Measurements from ENCODE around the gene PDIK1L. TPM values are rescaled to one million over a fixed set of nuclear protein-coding genes. Genes with fewer than 3 reads are reported as not detected.

The PDIK1L gene
- total and polyA plus RNA-seq, 9 of the 15 experiments (the other 6 are each of a cell fraction or from before 2014, with no cell fraction given): 12.8 to 30.2 (median 21.5) TPM

GRCh38 chr1:26125946-26126320 lies 14.3 kb downstream of the PDIK1L start (continued):
- TF ChIP-seq, protein P1, sequence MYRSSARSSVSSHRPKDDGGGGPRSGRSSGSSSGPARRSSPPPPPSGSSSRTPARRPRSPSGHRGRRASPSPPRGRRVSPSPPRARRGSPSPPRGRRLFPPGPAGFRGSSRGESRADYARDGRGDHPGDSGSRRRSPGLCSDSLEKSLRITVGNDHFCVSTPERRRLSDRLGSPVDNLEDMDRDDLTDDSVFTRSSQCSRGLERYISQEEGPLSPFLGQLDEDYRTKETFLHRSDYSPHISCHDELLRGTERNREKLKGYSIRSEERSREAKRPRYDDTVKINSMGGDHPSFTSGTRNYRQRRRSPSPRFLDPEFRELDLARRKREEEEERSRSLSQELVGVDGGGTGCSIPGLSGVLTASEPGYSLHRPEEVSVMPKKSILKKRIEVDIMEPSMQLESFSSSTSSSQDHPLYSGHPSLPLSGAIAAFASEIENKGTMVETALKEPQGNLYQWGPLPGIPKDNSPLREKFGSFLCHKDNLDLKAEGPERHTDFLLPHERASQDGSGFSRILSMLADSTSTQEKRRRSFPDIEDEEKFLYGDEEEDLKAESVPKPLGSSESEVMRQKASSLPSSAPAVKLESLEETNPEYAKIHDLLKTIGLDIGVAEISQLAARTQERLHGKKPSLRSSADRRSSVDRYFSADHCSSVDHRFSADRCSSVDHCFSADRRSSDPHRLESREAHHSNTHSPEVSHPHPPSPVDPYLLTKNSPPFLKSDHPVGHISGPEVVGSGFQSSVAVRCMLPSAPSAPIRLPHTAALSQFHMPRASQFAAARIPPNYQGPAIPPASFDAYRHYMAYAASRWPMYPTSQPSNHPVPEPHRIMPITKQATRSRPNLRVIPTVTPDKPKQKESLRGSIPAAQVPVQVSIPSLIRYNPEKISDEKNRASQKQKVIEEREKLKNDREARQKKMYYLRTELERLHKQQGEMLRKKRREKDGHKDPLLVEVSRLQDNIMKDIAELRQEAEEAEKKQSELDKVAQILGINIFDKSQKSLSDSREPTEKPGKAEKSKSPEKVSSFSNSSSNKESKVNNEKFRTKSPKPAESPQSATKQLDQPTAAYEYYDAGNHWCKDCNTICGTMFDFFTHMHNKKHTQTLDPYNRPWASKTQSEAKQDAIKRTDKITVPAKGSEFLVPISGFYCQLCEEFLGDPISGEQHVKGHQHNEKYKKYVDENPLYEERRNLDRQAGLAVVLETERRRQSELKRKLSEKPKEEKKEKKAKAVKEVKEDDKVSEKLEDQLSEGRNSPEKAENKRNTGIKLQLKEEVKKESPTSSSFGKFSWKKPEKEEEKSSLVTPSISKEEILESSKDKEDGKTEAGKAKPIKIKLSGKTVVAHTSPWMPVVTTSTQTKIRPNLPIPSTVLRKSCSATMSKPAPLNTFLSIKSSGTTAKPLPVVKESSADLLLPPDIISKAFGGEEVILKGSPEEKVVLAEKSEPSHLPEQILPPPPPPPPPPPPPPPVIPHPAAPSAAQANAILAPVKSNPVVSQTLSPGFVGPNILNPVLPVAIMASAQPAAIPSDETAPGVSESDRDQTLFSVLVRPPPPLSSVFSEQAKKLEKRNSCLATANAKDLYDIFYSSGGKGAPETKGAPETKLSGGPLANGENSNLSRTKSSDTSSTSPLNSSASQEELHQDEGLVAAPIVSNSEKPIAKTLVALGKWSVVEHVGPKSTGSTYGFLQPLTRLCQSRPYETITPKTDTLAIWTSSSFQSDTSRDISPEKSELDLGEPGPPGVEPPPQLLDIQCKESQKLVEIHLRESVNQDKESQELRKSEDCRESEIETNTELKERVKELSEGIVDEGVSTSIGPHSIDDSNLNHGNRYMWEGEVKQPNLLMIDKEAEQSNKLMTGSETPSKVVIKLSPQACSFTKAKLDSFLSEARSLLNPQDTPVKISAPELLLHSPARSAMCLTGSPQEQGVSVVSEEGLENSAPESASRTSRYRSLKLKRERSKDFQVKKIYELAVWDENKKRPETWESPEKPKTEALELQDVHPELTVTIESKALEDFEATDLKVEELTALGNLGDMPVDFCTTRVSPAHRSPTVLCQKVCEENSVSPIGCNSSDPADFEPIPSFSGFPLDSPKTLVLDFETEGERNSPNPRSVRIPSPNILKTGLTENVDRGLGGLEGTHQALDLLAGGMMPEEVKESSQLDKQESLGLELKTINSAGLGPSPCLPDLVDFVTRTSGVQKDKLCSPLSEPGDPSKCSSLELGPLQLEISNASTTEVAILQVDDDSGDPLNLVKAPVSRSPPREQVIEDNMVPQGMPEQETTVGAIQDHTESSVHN (IDR thresholded peaks at IDR 0.05; ENCODE audit: borderline replicate concordance in 1 of 2, low read depth in 1 of 2): 0 out of 4 replicates have a peak, but pooled peaks of 1 of the 2 experiments have one; percentile 53
- peak; percentile 50 for TF ChIP-seq NR0B1 (IDR thresholded peaks at IDR 0.05; ENCODE audit: partially characterized antibody)
- TF ChIP-seq CBFB (CRISPR knock-in tag; IDR thresholded peaks at IDR 0.05): no peak
- TF ChIP-seq, protein P2, sequence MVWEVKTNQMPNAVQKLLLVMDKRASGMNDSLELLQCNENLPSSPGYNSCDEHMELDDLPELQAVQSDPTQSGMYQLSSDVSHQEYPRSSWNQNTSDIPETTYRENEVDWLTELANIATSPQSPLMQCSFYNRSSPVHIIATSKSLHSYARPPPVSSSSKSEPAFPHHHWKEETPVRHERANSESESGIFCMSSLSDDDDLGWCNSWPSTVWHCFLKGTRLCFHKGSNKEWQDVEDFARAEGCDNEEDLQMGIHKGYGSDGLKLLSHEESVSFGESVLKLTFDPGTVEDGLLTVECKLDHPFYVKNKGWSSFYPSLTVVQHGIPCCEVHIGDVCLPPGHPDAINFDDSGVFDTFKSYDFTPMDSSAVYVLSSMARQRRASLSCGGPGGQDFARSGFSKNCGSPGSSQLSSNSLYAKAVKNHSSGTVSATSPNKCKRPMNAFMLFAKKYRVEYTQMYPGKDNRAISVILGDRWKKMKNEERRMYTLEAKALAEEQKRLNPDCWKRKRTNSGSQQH (CRISPR knock-in tag; IDR thresholded peaks at IDR 0.05): 0 out of 2 replicates have a peak, but pooled peaks have one; percentile 45
- no peak for TF ChIP-seq MAFK (IDR thresholded peaks at IDR 0.05; ENCODE audit: low read length)
- peak; percentile 23; the same call in 1 of the 2 replicates for TF ChIP-seq ZNF589 (CRISPR knock-in tag; IDR thresholded peaks at IDR 0.05; ENCODE audit: low read depth)
- TF ChIP-seq SUPT5H (IDR thresholded peaks at IDR 0.05): no peak
- 0 out of 2 replicates have a peak, but pooled peaks have one; percentile 40 for TF ChIP-seq ZNF174 (CRISPR knock-in tag; IDR thresholded peaks at IDR 0.05)
- TF ChIP-seq, protein P3, sequence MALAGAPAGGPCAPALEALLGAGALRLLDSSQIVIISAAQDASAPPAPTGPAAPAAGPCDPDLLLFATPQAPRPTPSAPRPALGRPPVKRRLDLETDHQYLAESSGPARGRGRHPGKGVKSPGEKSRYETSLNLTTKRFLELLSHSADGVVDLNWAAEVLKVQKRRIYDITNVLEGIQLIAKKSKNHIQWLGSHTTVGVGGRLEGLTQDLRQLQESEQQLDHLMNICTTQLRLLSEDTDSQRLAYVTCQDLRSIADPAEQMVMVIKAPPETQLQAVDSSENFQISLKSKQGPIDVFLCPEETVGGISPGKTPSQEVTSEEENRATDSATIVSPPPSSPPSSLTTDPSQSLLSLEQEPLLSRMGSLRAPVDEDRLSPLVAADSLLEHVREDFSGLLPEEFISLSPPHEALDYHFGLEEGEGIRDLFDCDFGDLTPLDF (CRISPR knock-in tag; IDR thresholded peaks at IDR 0.05): 0 out of 2 replicates have a peak, but pooled peaks have one; percentile 2
- TF ChIP-seq DDX20 (tag; IDR thresholded peaks at IDR 0.05; ENCODE audit: low read depth): peak; percentile 57; the same call in 1 of the 2 replicates
- TF ChIP-seq ZNF175 (CRISPR knock-in tag; IDR thresholded peaks at IDR 0.05; ENCODE audit: low read depth): no peak
- TF ChIP-seq, protein P4, sequence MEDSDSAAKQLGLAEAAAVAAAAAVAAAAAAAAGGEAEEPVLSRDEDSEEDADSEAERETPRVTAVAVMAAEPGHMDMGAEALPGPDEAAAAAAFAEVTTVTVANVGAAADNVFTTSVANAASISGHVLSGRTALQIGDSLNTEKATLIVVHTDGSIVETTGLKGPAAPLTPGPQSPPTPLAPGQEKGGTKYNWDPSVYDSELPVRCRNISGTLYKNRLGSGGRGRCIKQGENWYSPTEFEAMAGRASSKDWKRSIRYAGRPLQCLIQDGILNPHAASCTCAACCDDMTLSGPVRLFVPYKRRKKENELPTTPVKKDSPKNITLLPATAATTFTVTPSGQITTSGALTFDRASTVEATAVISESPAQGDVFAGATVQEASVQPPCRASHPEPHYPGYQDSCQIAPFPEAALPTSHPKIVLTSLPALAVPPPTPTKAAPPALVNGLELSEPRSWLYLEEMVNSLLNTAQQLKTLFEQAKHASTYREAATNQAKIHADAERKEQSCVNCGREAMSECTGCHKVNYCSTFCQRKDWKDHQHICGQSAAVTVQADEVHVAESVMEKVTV (CRISPR knock-in tag; IDR thresholded peaks at IDR 0.05): 0 out of 2 replicates have a peak, but pooled peaks have one; percentile 4
- TF ChIP-seq ZNF354B (CRISPR knock-in tag; IDR thresholded peaks at IDR 0.05): peak; percentile 7; the same call in 1 of the 2 replicates
- TF ChIP-seq ZNF695 (CRISPR knock-in tag; IDR thresholded peaks at IDR 0.05): no peak
